IPS DF 4.7 (cell line): Measurements from ENCODE around the gene ZSWIM5.
"Not testable (repeated sequence)": the region's sequence is repeated elsewhere in the genome, so short reads cannot be mapped to it uniquely, and the experiment has no call there.

Experiments used
- DNase-seq: peaks from one replicate; pipeline ENCODE4 v3.0.0-alpha.2; 2013; ENCODE audit warnings: low spot score; ENCODE audit errors: extremely low read depth

ZSWIM5 gene

GRCh38 chr1:45205011-45205909, 1.1 kb downstream of the ZSWIM5 start:
- no peak for DNase-seq

- DNase-seq, result no peak
These were observed 5.4 kb downstream of the ZSWIM5 start for GRCh38 chr1:45200906-45201500.

- no peak for DNase-seq
These were observed 6.0 kb downstream of the ZSWIM5 start for GRCh38 chr1:45200435-45200834.

- DNase-seq, result no peak
These were observed 8.2 kb downstream of the ZSWIM5 start for GRCh38 chr1:45198185-45198584.

- no peak for DNase-seq
These were observed 9.5 kb downstream of the ZSWIM5 start for GRCh38 chr1:45196863-45197262.

GRCh38 chr1:45191418-45191783, 15.0 kb downstream of the ZSWIM5 start:
- no peak for DNase-seq

GRCh38 chr1:45187725-45188124, 18.7 kb downstream of the ZSWIM5 start:
- DNase-seq, result no peak

GRCh38 chr1:45179918-45180519, 26.4 kb downstream of the ZSWIM5 start:
- DNase-seq, result not testable (repeated sequence)

- DNase-seq, result no peak
These were observed 29.0 kb downstream of the ZSWIM5 start for GRCh38 chr1:45177452-45177851.

- DNase-seq, result no peak
These were observed 33.6 kb downstream of the ZSWIM5 start for GRCh38 chr1:45172764-45173163.

- DNase-seq, result no peak
These were observed 34.4 kb downstream of the ZSWIM5 start for GRCh38 chr1:45172005-45172404.

- no peak for DNase-seq
These were observed 34.8 kb downstream of the ZSWIM5 start for GRCh38 chr1:45171575-45171974.

- DNase-seq, result no peak
These were observed 36.2 kb downstream of the ZSWIM5 start for GRCh38 chr1:45170151-45170742.

- DNase-seq, result not testable (repeated sequence)
These were observed 38.5 kb downstream of the ZSWIM5 start for GRCh38 chr1:45167947-45168346.

GRCh38 chr1:45164307-45164706, 42.1 kb downstream of the ZSWIM5 start:
- not testable (repeated sequence) for DNase-seq

GRCh38 chr1:45163111-45163510, 43.3 kb downstream of the ZSWIM5 start:
- DNase-seq, result not testable (repeated sequence)

- DNase-seq, result not testable (repeated sequence)
These were observed 44.1 kb downstream of the ZSWIM5 start for GRCh38 chr1:45162041-45163035.

- DNase-seq, result no peak
These were observed 50.4 kb downstream of the ZSWIM5 start for GRCh38 chr1:45155957-45156356.

GRCh38 chr1:45155423-45155822, 51.0 kb downstream of the ZSWIM5 start:
- no peak for DNase-seq

- no peak for DNase-seq
These were observed 54.3 kb downstream of the ZSWIM5 start for GRCh38 chr1:45152126-45152525.
